GM21423 (cell line): Measurements from ENCODE around the gene ADORA2A.

Source experiments
- ATAC-seq: cut with Tn5 transposase; IDR thresholded peaks from one replicate; pipeline ENCODE4 v1.9.1; 2021; ENCODE audit warnings: mild to moderate bottlenecking, moderate library complexity; ENCODE audit not compliant: unreplicated experiment

The ADORA2A gene

DNA sequence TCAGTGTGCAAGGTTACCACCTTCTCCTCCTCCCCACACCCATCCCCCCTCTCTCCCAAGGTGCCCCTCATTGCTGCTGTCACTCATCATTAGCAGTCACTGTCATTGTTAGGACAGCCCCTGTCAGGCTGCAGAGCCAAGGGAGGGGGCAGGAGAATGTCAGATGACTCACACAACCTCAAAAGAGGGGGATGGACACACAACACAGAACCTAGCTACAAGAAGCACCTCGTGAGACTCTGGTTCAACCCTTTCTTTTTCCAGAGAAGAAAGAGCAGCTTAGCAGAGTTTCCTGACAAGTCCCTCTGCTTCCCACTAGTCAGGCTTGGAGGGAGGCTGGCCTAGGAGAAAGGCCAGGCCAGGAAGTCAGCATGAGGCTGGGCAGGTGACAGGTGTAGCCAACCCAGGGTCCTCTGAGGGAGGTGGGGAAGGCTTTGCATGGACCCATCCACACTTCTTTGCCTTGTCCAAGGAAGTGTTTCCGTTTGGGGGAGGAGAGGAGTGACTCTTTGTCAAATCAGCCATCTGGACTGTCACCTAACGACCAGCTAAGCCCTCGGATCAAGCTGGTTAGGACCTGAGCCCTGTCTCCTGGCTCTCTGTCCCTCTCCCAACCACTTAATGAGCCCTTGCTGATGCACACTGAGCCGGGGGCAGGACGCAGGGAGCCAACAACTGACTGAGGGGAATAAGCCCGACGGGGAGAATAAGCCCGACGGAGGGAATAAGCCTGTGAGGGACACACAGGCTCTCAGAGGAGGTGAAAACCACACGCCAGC lies 18.3 kb downstream of the ADORA2A start:
- no peak for ATAC-seq

DNA sequence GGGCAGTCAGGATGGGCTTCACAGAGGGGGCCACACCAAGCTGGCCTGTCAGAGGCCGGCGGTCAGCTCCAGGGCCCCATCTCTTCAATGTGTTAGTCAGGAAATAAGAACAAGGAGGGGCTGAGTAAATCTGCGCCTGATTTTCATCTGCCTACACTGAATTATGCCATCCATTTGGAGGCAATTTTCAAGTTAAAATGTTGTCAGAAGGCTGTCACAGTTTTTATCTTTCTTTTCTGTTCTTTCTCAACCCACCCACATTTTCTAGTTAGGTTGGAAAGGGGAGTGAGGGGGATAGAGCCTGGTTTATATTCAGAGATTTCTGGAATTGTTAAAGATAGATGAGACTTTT lies 18.8 kb downstream of the ADORA2A start:
- no peak for ATAC-seq

DNA sequence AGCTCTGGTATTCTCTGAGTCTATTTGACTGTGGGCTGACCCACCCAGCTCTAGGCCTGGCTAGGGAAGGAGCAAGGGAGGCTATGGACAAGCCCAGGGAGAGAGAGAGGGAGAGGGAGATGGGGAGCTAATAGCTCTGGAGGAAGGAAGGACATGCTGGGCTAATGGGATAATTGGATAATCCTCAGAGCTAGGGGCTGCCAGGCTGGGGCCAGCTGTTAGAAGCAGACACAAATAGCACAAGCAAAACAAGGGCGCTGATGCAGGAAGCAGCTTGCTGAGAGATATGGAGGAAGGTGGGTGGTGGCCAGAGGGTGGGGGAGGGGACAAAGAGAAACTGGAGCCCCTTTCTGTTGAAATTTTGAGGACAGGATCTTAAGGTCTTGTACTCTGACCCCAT lies 23.2 kb downstream of the ADORA2A start:
- no peak for ATAC-seq

DNA sequence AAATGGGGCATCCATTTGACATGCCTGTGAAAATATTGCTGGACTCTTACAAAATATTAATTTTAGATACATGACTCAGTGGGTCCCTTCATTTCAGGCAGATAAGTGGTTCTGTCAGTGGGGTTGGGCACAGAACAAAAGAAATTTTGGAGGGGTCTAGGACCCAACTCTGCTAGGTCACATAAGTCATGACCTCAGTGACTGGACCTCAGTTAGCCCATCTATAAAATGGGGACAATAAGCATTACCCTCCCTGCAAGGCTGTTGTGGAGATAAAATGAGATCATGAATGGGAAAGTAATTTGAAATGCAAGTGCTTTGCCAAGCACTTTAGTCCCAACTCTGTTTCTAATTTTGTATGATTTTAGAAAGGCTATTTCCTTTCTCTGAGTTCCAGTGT lies 23.8 kb downstream of the ADORA2A start:
- ATAC-seq: no peak

DNA sequence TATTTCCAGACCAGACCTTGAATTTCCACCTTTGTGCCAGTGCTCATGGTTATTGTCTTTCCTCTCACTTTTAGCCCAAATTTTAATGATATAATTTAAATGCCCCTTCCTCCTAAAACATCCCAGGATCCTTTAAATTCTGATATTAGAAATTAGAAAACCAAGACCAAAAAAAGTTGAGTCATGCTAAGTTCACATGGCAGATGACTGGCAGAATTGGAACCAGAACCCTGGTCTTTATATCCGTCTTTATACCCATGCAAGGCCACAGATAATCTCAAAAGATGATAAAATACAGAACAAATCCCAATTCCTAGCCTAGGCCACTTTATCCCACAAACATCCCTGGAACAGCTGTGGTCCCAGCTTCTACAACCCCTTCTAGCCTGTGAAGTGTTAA lies 26.5 kb downstream of the ADORA2A start:
- ATAC-seq: no peak

DNA sequence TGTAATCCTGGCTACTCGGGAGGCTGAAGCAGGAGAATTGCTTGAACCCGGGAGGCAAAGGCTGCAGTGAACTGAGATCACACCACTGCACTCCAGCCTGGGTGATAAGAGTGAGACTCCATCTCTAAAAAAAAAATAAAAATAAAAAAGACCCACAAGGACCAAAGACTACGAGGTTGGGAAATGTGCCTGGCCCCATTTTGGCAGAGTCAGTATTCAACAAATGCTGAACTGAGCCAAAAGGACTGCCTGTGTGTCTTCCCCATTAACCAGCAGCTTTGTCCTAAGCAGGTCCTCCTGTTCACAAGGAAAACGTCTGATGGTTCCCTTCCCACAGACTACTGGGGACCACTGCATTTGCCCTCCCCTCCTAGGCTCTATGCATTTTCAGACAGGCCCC lies 27.6 kb downstream of the ADORA2A start:
- ATAC-seq: no peak

DNA sequence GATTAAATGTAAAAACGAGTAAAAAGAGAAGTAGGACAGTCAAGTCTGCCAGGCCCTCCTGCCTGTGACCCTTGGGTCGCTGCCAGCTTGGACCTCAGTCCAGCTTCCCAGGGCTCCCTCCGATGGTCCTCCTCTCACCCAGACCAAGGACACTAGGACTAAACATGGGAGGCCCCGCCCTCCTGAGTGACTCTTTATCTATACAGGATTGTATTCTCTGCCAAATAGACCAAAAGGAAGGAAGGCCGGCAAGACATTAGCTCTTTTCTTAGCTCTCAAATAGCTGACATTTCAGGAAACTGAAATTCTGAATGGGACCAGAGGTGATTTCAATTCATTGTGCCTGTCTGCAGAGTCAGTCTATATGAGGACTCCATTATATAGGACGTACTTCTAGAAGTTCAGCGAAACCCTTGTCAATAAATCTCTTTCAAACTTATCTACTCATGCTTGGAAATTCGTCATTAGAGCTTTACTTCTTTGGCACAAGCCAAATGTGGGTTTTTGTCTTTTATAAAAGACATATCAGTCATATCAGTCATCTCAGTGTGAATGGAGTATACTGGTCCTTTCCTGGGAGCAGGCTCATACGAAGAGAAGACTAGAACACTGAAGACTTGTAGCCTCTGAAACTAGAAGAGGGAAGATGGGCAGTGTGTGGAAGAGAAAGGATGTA lies 28.5 kb downstream of the ADORA2A start:
- ATAC-seq: no peak

DNA sequence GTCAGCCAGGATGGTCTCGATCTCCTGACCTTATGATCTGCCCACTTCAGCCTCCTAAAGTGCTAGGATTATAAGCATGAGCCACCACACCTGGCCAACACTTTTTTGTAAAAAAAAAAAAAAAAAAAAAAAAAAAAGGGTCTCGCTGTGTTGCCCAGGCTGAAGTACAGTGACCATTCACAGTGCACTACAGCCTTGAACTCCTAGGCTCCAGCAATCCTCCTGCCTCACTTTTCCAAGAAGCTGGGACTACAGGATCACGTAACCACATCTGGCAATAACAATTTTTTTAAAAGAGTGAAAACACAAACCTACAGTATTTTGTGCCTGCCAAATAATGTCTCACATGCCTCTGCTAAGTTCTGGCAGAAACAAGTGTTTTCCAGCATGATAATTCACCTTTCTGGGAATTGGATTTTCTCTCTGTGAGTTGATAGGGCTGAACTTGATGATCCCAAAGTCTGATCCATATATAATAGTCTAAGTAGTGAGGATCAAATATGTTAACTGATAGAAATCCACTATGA lies 30.6 kb downstream of the ADORA2A start:
- no peak for ATAC-seq

DNA sequence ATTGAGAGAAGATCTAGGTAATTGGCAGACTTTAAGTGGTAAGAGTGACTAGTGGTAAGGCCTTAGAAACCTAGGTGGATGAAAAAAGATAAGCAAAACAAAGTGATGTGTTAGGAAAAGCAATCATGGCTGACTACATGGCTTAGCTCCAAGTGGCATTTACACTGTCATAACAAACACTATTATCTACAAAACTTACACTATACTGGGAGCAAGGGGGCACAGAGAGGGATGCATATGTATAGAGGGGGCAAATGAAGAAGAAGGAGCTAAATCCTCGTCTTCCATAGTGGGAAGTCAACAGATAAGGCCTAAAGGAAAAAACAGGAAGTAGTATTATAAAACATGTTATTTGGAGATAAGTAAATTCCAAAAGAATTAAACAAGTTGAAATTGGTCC lies 32.5 kb downstream of the ADORA2A start:
- no peak for ATAC-seq

DNA sequence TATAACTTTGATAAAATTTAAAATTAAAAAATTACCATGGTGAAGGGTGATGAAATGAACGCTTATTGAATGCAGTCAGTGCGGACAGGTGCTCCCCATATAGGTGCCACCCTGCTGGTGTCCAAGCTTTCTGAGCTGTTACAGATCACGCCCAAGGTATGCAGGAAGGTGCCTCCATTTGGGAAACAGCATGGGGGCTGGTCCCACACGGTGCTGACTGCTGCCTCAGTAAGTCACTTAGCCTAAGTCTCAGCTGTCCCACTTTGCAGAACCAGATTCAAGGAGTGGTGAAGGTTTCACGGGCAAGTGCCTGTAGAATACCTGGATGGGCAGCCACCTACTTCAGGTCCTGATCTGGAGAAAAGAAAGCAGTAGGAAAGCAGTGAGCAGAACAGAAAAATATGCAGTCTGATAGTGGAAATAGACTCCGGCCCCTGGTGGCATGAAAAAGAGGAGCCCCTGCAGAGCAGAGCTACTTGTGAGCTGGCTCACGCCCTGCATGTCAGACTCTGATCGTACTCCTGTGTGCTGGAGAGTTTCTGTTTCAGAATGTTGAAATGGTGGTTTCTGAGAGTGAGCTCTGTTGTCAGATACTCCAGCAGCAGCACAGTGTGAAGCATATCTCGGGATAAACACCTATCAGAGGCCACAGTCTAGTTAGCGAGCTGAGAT lies 33.2 kb downstream of the ADORA2A start:
- ATAC-seq: no peak

DNA sequence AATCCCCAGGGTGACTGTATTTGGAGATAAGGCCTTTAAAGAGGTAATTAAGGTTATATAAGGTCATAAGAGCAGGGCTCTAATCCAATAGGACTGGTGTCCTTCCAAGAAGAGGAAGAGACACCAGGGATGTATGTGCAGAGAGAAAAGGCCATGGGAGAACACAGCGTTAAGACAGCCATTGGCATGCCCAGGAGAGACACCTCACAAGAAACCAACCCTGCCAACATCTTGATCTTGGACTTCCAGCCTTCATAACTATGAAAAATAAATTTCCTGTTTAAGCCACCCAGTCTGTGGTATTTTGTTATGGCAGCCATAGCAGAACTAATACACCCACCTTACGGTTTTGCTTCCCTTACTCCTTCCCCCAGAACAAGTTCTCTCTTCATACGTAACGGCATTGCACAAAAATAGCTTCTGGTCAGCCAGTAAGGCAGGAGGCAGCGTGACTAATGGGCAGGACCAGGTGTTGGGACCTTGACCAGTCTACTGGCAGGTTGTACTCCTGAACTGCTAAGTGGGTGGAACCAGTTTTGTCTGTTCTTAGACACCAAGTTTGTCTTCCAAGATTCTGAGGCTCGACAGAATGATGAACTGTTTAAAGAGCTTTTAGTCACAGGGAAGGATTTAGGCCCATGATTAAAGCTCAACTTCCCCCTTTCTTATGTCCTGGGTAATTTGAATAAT lies 35.8 kb downstream of the ADORA2A start:
- ATAC-seq: no peak

DNA sequence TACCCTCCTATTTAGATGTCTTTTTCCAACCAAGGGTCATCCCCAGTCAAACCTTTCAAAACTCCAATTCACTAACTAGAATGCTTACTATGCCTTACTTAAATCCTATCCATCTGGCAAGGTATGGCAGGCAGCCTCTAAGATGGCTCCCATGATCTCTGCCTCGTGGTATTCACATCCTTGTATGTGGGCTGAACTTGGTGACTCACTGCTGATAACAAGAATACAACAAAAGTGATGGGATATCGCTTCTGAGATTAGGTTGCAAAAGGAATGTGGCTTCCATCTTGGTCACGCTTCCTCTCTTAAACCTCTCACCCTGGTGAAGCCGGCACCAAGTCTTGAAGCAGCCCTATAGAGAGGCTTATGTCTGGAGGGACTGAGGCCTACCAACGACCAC lies 38.2 kb downstream of the ADORA2A start:
- ATAC-seq: no peak

DNA sequence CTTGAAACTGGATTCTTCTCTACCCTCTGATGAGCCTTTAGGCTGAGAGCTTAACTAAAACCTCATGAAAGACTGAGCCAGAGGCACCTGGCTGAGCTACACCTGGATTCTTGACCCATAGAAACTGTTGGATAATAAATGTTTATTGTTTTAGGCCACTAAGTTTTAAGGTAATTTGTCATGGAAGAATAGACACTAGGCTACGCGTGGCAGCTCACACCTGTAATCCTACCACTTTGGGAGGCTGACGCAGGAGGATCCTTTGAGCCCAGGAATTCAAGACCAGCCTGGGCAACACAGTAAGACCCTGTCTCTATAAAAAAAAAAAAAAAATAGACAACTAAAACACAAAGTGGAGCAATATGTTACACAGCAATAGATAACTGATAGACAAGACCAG lies 38.6 kb downstream of the ADORA2A start:
- ATAC-seq: no peak

DNA sequence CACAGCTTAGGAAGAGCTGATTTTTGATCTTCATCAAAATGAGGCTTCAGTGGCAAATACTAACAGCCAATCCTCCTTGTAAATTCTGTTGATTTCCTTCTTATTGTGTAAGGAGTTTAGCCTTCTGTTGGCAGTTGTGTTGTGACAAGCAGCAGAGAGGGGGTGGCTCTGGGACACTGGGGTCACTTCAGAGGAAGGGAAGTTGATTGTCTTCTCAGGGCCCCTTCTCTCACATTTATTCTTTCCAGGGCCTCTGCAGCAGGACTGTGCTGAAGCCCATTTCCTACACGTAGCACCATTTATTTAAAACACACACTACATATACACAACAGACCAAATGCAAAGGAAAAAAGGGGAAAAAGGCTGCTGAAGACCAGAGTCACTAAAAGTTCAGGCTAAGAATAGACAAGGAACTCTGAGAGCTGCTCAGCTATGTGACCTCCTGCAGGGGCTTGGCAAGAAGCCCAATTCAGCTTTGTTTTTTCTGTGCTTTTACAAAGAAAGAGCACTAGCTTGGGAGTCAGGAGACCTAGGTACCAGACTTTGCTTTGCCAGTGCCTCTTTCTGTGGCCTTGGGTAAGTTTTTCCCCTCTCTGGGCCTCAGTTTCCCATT lies 39.4 kb downstream of the ADORA2A start:
- ATAC-seq: no peak

DNA sequence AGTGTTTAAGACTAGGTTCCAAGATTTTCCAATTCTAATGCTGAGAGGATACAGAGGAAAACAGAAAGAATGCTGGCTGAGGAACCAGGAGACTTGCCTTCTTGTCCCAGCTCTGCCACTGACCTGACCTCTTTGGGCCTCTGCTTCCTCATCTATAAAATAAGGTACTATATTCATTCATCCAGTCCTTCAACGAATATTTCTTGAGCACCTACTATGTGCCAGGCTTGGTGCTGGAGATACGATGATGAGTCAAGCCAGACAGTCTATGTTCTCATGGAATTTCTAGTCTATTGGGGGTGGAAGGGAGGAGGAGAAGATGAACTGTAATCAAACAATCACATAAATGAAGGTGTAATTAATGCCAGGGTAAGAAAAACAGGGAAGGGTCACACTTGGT lies 39.9 kb downstream of the ADORA2A start:
- no peak for ATAC-seq

DNA sequence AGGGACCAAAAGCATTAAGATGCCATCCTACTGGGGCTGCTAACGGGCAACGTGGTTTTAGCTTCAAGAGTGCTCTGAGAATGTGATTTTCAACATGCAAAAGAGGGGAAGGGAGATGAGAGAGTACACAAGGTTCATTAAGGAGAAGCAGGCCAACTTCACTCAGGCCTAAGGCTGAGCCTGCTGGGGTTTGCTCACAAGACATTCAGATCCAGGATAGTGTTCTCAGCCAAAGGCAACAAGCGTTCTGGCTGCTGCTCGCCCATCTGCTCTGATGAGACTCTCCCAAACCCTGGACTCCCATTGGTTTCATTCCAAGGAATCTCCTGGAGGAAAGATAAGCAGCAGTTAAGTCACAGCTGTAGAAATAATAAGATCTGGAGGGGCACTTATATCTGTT lies 44.2 kb downstream of the ADORA2A start:
- no peak for ATAC-seq

DNA sequence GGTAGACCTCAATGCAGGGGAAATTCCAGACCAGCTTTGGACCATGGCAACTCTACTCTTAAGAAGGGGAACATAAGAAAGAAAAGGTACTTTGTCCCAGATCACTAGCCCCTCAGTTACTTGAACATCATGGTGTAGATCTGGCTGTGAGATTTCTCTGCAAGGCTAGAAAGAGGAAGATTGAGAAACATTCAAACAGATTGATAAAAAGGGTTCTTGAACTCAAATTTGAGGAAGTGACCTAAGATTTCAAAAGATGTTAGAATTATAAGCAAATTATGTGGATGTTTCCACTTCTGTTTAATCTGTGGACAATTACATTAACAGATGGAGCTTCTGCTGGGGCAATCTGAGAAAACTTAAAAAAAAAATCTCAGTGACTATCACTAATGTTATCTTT lies 45.9 kb downstream of the ADORA2A start:
- no peak for ATAC-seq

DNA sequence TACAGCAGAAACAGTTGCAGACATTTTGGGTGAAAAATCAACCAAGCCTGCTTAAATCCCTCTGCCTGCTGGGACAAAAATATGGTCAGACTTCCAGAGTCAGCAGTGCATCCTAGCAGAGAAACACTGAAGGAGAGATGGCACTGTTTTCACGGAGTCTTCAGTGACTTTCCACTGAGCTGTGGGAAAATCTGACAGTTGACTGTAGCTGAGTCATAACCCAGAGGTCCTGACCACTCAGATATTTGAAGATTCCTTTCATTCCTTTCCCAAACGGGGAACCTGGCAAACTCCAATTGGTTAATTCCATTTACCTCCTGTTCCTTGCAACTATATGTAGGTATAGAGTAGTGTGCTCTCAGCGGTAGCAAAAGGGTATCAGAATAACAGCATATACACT lies 46.8 kb downstream of the ADORA2A start:
- ATAC-seq: no peak

DNA sequence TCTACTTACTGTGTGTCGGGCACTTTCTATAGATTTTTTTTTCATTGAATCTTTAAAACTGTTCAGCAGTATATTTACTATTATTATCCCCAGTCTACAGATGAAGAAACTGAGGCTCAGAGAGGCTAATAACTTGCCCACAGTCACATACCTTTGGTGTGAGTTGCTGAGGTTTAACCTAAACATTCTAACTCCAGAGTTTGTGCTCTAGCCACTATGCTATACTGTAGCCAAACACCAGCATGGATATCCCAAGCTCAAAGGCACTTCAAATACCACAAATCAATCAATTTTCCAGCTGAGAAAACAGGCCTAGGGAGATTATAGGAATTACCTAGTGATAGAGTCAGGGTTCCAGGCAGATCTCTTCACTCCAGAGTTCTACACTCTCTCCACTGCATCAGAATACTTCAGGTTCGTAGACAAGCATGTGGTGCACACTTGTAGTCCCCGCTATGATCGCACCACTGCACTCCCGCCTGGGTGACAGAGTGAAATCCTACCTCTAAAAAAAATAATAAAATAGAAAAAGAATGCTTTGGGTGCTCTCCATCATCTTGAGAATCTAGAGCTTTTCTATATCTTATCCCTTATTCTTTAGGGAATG lies 47.4 kb downstream of the ADORA2A start:
- ATAC-seq: no peak

DNA sequence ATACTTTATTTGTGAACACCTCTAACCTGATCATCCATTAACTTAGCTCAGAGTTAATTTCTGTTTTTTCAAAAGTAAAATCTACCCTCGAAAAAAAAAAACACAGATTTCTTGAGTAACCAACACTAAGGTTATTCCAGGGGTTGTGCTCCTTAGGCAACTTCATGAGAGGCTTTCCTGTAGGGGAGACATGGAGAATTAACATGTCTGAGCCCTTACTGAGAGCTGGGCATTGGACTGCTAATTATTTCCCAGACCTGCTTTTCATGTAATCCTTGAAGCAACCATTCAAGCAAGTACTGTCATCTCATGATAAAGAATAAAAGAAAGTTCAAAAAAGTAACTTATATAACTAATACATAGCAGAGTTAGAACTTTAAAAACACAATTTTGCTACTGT lies 54.2 kb downstream of the ADORA2A start:
- ATAC-seq: no peak

DNA sequence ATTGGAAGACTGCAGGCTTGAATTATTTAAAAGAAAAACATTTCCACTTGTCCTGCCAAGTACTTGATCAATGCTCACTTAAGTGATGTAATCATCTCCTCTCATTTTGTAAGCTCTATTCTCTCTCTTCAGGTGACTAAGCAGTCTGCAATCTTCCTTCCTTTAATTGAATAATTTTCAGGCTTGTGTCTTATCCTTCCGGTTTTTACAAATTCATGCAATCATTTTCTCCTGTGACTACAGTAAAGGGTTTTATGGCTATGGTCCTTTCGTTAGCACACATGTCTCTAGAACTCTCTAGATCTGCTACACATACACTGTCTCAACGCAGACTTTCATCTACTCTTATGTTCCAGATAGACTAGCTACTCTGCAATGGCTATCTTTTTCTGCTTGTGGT lies 55.2 kb downstream of the ADORA2A start:
- no peak for ATAC-seq
